ENCODE measurements around the gene KIF20B.
"Not testable (repeated sequence)": the region's sequence is repeated elsewhere in the genome, so short reads cannot be mapped to it uniquely, and the experiment has no call there.

Gene KIF20B

GRCh38 chr10:89815049-89815853 is 113.9 kb downstream of the KIF20B start:
- Histone ChIP-seq H3K36me3 (replicated peaks in 1 of 2; ENCODE audit: control insufficient read depth in 2 of 2, insufficient read depth in 2 of 2, low read length in 2 of 2) (no peaks in the 10 kb centered on the region), H2BK15ac (ENCODE audit: low read length) (no peak overlapping the region), H3K4me1 (ENCODE audit: control insufficient read depth in 2 of 2, insufficient read depth in 1 of 2, low read depth in 1 of 2, low read length in 2 of 2) (peaks cover 0 to 2% of the 10 kb centered on the region in 2 donors), H3K4me2 (ENCODE audit: insufficient read depth, low read length, poor library complexity, severe bottlenecking) (no peak overlapping the region), H3K27me3 (ENCODE audit: control insufficient read depth in 3 of 3, insufficient read depth in 3 of 3, low read depth in 1 of 3, low read length in 3 of 3) (no peaks in the 10 kb centered on the region), H3K4ac (ENCODE audit: low read length) (no peak overlapping the region), H3K9me3 (replicated peaks in 1 of 2; ENCODE audit: control insufficient read depth in 2 of 2, insufficient read depth in 1 of 2, low read depth in 1 of 2, low read length in 2 of 2) (peaks cover 0 to 4% of the 10 kb centered on the region in 2 donors), H3K27ac (replicated peaks; ENCODE audit: low read length) (no peak overlapping the region), H3K18ac (ENCODE audit: low read length) (no peak overlapping the region), H3K23ac (ENCODE audit: low read depth, low read length, poor library complexity) (no peak overlapping the region), H2BK12ac (ENCODE audit: low read length) (no peak overlapping the region), H3K4me3 (ENCODE audit: low read length in 2 of 2) (no peak overlapping the region), H3K9ac (ENCODE audit: low read depth, low read length, poor library complexity) (no peak overlapping the region), H2AFZ (ENCODE audit: low read length) (no peak overlapping the region), H3K14ac (ENCODE audit: low read length) (no peak overlapping the region), H2BK5ac (ENCODE audit: low read length) (no peak overlapping the region), H4K8ac (ENCODE audit: low read depth, low read length) (no peak overlapping the region), H4K91ac (ENCODE audit: low read depth, low read length, poor library complexity) (no peak overlapping the region), H2BK120ac (ENCODE audit: low read depth, low read length) (no peak overlapping the region), H3K79me1 (ENCODE audit: low read depth, low read length) (no peaks in the 10 kb centered on the region), H2AK5ac (ENCODE audit: low read depth, low read length) (no peak overlapping the region)
- DNase-seq (ENCODE audit: low spot score), result no peak
- no CpG with 5 or more reads among the region's 5 CpGs for WGBS, 2 donors (ENCODE audit: extremely low coverage in 2 of 2, insufficient read length in 2 of 2, insufficient replicate concordance in 1 of 2)

- H3K14ac ChIP-seq (ENCODE audit: low read length); H3K4me3 ChIP-seq (ENCODE audit: low read length in 2 of 2); H3K27ac ChIP-seq (replicated peaks; ENCODE audit: low read length); H2AK5ac ChIP-seq (ENCODE audit: low read depth, low read length); H4K91ac ChIP-seq (ENCODE audit: low read depth, low read length, poor library complexity); H3K18ac ChIP-seq (ENCODE audit: low read length); DNase-seq (ENCODE audit: low spot score); H3K9ac ChIP-seq (ENCODE audit: low read depth, low read length, poor library complexity); H2BK12ac ChIP-seq (ENCODE audit: low read length); H2BK120ac ChIP-seq (ENCODE audit: low read depth, low read length); H3K79me1 ChIP-seq (ENCODE audit: low read depth, low read length); H3K27me3 ChIP-seq (ENCODE audit: control insufficient read depth in 3 of 3, insufficient read depth in 3 of 3, low read depth in 1 of 3, low read length in 3 of 3); H3K9me3 ChIP-seq (replicated peaks in 1 of 2; ENCODE audit: control insufficient read depth in 2 of 2, insufficient read depth in 1 of 2, low read depth in 1 of 2, low read length in 2 of 2); H2AFZ ChIP-seq (ENCODE audit: low read length); H3K36me3 ChIP-seq (replicated peaks in 1 of 2; ENCODE audit: control insufficient read depth in 2 of 2, insufficient read depth in 2 of 2, low read length in 2 of 2); H4K8ac ChIP-seq (ENCODE audit: low read depth, low read length); H3K23ac ChIP-seq (ENCODE audit: low read depth, low read length, poor library complexity); H2BK15ac ChIP-seq (ENCODE audit: low read length); H3K4me2 ChIP-seq (ENCODE audit: insufficient read depth, low read length, poor library complexity, severe bottlenecking); H3K4me1 ChIP-seq (ENCODE audit: control insufficient read depth in 2 of 2, insufficient read depth in 1 of 2, low read depth in 1 of 2, low read length in 2 of 2); H2BK5ac ChIP-seq (ENCODE audit: low read length); H3K4ac ChIP-seq (ENCODE audit: low read length): not testable (repeated sequence)
- WGBS, 2 donors (ENCODE audit: extremely low coverage in 2 of 2, insufficient read length in 2 of 2, insufficient replicate concordance in 1 of 2), result no CpG with 5 or more reads among the region's 3 CpGs
These were observed 117.6 kb downstream of the KIF20B start for GRCh38 chr10:89819008-89819407.

Data from neuronal stem cell (in vitro differentiated cells).